GM19455 (cell line): ENCODE data around the gene UGT1A1.

Experiments used
- ATAC-seq: cut with Tn5 transposase; IDR thresholded peaks from one replicate; pipeline ENCODE4 v1.9.1; 2021; ENCODE audit not compliant: unreplicated experiment

UGT1A1 gene

DNA sequence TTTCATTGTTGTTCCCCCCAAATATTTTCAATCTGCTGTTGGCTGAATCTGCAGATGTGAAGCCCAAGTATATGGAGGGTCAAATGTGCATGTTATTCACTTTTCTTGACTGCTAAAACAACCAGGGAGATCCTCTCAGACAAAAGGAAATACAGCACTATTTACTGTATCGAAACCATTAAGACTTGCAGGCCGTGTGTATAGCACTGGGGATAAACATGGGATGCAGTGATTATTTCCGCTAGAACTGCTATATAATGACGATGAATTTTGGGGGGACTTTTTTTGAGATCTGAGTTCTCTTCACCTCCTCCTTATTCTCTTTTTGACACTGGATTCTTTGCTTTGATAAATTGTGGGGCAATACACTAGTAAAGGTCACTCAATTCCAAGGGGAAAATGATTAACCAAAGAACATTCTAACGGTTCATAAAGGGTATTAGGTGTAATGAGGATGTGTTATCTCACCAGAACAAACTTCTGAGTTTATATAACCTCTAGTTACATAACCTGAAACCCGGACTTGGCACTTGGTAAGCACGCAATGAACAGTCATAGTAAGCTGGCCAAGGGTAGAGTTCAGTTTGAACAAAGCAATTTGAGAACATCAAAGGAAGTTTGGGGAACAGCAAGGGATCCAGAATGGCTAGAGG lies 3.5 kb upstream of the UGT1A1 start:
- no peak for ATAC-seq

DNA sequence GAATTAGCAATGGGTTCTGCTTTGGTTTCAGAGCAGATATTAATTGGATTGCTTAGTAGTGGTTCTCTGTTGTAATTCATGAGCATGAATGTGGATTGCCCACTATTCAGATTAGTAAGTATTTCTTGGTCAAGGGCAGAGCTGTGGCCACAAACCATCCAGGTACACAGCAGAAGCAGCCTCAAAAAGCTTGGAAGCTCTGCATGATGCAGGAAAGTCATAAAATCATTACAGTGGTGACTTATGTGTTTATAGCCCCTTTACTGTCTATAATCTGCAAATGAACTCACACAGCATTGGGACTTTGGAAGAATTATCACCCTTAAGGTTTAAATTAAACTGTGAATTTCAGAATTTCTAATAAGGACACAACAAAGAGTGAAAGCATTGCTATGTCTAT lies 1.9 kb upstream of the UGT1A1 start:
- no peak for ATAC-seq

DNA sequence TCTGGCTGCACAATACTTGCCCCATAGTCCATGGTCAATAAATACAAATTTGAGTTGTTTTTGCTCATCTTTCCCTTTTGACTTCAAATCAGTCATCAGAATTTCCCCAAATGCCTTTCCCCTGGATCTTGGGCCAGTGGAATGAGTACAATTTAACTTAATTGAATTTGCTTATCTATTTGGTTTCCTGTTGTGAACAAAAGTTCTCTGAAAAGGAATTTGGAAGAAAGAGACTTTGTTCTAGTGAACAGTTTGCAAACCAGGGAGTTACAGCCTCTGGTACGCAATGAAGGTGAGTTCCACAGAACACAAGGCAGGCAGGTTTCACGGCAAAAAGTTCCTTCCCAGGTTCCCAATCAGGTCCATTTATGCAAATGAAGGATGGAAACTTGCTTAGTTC lies 1.2 kb upstream of the UGT1A1 start:
- ATAC-seq: no peak

DNA sequence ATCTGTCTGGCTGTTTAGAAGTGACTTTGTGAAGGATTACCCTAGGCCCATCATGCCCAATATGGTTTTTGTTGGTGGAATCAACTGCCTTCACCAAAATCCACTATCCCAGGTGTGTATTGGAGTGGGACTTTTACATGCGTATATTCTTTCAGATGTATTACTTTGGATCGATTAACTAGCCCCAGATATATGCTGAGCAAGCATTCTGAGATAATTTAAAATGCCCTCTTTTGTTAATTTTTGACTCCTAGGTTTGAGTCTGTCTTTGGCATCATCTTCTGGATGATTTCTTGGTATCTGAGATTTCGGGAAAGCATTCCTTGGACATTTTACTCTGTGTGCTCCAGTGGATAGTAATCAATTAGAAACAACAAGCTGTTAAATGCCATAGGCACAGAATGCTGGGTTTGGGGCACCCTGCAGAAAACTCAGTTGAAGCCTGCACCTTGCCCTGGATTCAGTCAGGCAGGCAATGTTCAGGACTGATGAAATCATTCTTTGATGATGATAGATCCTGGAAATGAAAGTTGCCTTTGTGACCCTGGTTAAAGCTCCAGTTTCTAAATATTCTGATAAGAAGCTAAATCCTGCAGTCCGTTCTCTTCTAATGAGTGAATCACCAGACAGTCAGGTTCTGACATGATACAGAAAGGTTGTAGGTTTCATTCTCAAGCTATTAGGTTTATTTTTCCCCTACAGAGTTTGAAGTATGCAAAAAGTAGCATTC lies 1.1 kb downstream of the UGT1A1 start:
- no peak for ATAC-seq

DNA sequence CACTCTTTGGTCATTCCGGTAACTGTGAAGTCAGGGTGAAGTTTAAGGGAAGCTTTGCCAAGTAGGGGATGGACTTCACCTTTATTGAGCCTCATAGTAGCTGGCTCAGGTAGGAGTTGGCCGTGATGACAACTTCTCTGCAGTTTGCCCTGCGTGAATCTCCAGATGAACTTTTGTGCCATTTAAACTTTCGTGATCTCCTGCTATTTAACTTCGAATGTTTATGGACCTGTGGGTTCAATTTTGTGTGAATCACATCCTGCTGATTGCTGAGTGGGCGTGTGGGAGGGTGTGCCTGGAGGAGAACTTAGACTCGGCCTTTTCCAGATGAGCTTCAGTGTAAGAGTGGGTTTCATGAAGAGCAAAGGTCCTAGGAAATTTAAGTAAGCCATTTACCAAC lies 4.2 kb downstream of the UGT1A1 start:
- no peak for ATAC-seq

DNA sequence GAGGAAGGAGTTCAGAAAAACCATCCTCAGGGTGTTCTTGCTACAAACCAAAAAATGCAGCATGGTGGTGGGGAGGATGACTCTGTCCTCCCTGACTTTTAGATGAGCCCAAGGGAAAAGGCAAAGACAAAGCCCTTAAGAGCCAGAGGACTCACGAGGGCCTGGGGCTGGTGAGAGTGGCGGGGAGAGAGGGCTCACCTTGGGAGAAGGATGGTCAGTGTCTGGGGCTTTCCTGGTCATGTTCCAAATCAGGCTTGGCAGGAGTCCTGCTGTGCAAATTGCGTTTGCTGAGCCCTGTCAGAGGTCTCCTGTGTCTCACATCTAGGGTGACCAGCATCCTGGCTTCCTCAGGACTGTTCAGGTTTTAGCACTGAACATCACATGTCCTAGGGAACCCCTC lies 4.7 kb downstream of the UGT1A1 start:
- no peak for ATAC-seq

DNA sequence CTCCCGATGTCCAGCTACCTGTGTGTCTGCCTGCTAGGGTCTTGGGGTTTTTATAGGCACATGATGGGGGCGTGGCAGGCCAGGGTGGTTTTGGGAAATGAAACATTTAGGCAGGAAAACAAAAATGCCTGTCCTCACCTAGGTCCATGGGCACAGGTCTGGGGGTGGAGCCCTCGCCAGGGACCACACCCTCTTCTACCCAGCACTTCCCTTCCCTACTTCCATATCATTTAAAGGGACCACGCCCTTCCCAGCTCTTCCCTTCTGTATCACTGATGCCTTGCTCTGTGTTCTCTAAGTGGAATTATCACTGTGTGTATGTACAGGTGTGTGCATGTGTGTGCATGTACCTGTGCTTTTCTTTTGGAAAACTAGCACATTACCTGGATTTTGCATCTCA lies 6.3 kb downstream of the UGT1A1 start:
- no peak for ATAC-seq

DNA sequence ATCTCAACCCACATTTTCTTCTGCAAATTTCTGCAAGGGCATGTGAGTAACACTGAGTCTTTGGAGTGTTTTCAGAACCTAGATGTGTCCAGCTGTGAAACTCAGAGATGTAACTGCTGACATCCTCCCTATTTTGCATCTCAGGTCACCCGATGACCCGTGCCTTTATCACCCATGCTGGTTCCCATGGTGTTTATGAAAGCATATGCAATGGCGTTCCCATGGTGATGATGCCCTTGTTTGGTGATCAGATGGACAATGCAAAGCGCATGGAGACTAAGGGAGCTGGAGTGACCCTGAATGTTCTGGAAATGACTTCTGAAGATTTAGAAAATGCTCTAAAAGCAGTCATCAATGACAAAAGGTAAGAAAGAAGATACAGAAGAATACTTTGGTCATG lies 8.0 kb downstream of the UGT1A1 start:
- no peak for ATAC-seq

DNA sequence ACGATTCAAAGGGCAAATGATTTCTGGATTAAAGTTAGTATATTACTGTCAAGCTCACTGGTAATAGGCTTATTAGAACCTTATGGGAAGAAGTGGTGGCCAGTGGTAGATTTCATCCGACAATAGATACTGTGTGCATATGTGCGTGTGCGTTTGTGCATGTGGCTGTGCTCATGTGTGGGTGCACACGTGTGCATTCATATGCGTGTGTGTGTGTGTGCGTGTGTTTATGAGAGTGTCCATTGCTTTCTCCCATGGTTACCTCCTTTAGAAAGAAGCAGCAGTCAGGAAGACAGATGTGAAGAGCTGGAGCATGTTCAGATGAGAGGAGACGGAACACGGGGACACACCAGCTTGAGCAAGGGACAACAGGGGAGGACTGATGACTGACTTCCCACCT lies 9.2 kb downstream of the UGT1A1 start:
- no peak for ATAC-seq

DNA sequence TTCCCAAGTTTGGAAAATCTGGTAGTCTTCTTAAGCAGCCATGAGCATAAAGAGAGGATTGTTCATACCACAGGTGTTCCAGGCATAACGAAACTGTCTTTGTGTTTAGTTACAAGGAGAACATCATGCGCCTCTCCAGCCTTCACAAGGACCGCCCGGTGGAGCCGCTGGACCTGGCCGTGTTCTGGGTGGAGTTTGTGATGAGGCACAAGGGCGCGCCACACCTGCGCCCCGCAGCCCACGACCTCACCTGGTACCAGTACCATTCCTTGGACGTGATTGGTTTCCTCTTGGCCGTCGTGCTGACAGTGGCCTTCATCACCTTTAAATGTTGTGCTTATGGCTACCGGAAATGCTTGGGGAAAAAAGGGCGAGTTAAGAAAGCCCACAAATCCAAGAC lies 12.1 kb downstream of the UGT1A1 start:
- no peak for ATAC-seq

DNA sequence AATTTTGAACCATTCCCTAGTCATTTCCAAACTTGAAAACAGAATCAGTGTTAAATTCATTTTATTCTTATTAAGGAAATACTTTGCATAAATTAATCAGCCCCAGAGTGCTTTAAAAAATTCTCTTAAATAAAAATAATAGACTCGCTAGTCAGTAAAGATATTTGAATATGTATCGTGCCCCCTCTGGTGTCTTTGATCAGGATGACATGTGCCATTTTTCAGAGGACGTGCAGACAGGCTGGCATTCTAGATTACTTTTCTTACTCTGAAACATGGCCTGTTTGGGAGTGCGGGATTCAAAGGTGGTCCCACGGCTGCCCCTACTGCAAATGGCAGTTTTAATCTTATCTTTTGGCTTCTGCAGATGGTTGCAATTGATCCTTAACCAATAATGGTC lies 12.5 kb downstream of the UGT1A1 start:
- ATAC-seq: no peak

DNA sequence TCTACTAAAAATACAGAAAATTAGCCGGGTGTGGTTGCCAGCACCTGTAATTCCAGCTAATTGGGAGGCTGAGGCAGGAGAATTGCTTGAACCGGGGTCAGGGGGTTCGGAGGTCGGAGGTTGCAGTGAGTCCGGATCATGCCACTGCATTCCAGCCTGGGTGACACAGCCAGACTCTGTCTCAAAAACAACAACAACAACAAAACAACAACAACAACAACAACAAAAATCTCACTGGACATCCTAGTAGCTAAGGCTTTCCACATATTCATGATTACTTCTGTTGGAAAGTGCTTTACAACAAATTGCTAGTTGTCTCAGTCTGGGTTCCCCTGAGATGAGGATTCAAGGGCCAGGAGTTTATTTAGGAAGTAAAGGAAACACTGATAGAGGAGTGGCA lies 13.8 kb downstream of the UGT1A1 start:
- ATAC-seq: no peak

DNA sequence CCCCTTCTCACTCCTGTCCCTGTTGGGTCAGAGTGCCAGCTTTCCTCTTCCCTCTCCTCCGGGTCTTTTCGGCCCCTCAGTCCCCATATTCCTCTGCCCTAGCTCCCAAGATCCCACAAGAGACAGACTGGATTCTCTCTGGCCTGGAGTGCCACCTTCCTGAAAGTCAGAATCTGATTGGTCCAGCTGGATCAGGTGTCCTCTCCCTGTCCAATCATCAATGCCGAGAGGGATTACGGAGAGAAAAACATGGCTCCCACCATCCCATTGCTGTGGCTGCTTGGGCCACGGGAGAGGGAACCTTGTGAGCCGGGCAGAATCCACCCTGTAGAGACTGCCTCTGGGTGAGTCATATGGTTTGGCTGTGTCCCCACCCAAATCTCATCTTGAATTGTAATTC lies 15.3 kb downstream of the UGT1A1 start:
- no peak for ATAC-seq

DNA sequence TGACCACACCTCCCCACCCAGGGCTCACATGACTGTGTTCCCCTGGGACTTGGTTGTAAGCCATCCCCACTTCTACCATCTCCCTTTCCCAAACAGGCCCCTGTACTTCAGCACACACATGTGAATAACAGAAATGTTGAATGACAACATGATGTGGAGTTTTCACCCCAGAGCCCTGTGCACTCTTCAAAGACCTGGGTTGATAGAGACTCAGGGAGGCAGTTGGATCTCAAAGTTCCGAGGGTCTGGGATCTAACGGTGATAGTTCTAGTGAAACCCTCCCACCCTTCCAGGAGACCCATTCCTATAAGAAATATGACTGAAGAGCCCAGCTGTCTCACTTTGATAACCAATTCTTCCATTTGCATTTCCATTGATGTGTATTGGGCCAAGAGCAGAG lies 18.0 kb downstream of the UGT1A1 start, which contains the start of gene MROH2A:
TSS of gene MROH2A (plus strand) at position 301 of the 400 bp plus-strand sequence. CDS start 1,029 bp downstream, outside the sequence.
- ATAC-seq: no peak

DNA sequence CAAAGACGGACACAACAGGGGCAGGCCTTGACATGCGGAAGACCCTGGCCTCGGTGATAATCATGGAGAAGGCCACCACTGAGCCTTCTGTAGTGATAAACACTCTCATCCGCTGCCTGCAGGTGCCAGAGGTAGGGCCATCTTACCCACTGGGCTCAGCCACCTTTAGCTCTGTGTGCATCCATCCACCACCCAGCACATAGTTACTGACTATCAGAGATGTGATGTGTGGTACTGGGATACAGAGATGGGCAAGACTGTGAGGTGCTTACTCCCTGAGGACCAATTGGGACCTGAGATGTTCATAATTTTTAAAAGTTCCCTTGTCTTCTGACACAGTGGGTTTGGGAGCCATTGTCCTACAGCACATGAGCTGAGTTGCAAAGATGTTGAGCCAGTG lies 19.7 kb downstream of the UGT1A1 start:
- no peak for ATAC-seq

DNA sequence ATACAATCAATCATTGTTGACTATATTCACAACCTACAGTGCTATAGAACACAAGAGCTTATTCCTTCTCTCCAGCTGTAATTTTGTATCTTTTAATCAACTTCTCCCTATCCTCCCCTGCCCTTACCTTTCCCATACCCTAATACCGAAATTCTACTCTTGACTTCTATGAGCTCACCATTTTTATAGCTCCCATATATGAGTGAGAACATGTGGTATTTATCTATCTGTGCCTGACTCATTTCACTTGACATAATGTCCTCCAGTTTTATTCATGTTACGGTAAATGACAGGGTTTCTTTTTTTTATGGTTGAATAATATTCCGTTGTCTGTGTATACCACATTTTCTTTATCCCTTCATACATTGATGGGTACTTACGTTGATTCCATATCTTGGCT lies 20.7 kb downstream of the UGT1A1 start:
- ATAC-seq: no peak

DNA sequence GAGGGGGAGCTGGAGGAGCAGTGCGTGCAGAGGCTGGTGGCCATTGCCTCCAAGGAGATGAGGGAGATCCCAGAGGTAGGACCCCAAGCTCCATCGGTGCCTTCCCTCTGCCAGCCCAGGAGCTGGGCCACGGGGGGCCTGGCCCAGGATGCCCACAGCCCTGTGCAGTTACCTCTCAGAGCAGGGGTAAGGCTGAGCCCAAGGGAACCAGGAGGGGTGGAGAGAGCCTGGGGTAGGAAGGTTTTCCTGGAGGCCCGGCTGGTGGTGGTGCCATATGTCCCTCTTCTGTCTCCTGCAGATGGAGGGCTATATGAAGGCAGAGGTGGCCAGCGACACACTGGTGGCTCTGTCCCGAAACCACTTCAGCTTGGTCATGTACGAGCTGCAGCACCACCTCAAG lies 29.5 kb downstream of the UGT1A1 start:
- ATAC-seq: no peak

DNA sequence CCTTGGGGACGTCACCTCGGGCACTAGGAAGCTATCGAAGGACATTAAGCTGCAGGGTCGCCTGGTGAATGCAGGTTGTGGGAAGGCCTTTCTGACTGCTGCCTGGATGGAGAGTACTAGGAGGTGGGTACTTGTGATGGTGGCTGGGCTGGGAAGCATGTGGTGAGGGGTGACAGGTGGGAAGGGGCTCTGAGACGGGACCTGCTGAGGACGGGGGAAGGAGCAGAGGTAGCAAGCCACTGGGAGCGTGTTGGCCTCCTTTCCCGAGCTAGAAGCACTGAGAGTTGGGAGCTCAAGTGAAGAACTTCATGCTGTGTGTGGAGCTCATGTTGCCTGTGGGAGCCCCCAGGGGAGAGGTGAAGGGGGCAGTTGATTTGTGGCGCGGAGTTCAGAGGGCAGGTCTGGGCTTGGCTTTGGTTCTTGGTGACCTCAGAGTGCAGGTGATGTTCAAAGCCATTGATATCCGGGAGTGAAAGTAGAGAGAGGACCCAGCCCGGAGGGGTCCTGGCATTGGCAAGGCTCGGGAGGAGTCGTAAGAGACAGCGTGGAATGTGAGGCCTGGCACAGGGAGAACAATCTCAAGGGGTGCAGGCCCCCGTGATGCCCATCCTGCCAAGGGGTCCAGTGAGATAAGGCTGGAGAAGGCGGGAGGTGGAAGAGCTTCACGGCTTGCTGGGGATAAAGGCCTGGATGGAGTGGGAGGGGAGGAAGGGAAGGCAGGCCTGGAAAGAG lies 31.2 kb downstream of the UGT1A1 start:
- ATAC-seq: no peak

DNA sequence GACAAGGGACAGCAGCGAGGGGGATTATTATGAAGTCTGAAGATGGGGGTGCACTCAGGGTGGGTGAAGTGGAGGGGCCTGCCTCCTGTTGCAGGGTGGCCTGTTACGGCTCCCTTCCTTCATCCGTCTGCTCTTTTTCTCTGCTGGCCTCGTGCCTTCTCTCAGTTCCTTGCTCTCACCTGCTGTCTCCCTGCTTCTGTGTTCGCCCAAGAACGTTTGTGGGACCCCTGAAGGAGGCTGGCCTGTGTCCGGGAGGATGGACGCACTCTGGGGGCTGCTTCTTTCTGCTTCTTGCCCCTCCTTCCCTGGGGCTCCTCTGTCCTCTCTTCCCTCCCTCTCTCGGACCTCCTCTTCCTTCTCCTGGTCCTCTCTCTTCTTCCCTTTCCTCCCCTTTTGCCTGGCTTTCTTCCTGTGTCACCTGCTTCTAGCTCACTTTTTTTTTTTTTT lies 31.8 kb downstream of the UGT1A1 start:
- ATAC-seq: no peak

DNA sequence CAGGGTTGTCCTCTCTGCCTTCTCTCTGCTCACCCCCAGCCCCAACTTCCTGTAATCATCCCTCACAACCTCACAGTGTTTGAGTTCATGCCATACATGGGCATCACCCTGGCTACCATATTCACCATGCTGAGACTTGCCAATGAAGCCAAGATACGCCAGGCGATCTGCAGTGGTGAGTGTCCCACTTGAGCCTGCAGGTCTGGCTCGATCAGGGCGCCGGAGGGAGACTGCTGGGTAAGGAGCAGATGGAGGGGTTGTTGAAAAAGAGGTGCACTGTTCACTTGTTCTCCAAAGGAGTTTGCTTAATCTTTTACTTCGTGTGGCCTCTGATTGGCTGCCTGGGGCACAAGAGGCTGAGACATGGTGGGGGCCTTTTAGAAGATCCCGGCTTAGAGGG lies 32.6 kb downstream of the UGT1A1 start:
- ATAC-seq: no peak

DNA sequence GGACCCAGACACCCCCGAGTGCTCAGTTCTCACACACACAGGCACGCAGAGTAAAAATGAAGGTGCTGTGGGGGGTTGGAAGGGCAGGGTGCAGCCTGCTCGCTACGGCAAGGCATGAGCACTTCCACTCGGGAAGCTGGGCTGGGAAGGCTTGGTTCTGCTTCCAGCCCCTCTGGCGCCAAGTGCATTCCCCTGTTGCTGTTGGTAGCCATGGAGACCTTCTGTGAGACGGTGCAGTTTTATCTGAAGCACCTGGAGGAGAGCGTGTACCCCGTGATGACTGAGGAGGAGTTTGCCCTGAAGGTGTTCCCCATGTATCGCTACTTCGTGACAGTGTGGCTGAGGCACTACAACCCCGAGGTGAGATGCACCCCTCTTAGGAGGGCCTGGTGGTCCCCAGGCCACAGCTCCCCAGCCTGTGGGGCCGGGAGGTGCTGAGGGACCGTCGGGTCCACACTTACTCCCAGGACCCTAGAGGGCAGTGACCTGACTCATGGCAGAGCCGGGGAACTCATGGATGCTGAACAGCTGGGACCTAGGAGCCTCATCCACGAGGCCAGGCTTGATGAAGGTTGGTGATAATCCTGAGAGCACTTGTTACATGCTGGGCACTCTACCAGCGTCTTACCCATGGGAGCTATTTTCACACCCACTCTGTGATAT lies 33.5 kb downstream of the UGT1A1 start:
- no peak for ATAC-seq
